Aorta (tissue), 5 donors: ENCODE data around the gene DLG4. TPM values are rescaled to one million over a fixed set of nuclear protein-coding genes. Genes with fewer than 3 reads are reported as not detected.

Experiments
- ATAC-seq: fragments of 200-7000 bp; cut with Tn5 transposase; one replicate; pipeline ENCODE4 v1.9.1; 2022; ENCODE audit warnings: moderate library complexity; ENCODE audit not compliant: low FRiP score
- DNase-seq, 2 donors: peaks; one replicate each; pipeline ENCODE4 v3.0.0-alpha.2; 2020
- H3K27ac ChIP-seq, 2 donors: one replicate each; pipeline ENCODE4 v1.5.1; 2013; ENCODE audit warnings: low read length in 2 of 2, mild to moderate bottlenecking in 2 of 2, moderate library complexity in 2 of 2, control low read depth in 1 of 2, inconsistent platforms in 1 of 2, low read depth in 1 of 2
- H3K27me3 ChIP-seq, 2 donors: one replicate each; pipeline ENCODE4 v1.6.1; 2013; ENCODE audit warnings: control low read depth in 1 of 2, low read length in 1 of 2, mild to moderate bottlenecking in 1 of 2, moderate library complexity in 1 of 2; ENCODE audit not compliant: insufficient read depth in 2 of 2, control insufficient read depth in 1 of 2
- H3K36me3 ChIP-seq, 2 donors: one replicate each; pipeline ENCODE4 v1.6.1; 2013; ENCODE audit warnings: control low read depth in 1 of 2, low read length in 1 of 2, mild to moderate bottlenecking in 1 of 2; ENCODE audit not compliant: insufficient read depth in 2 of 2, control insufficient read depth in 1 of 2
- H3K4me1 ChIP-seq, 2 donors: one replicate each; pipeline ENCODE4 v1.6.1; 2013; ENCODE audit warnings: low read length in 2 of 2, control low read depth in 1 of 2, mild to moderate bottlenecking in 1 of 2, moderate library complexity in 1 of 2; ENCODE audit not compliant: insufficient read depth in 2 of 2, control insufficient read depth in 1 of 2
- H3K4me3 ChIP-seq, 2 donors: one replicate each; pipeline ENCODE4 v1.5.1; 2013; ENCODE audit warnings: low read length in 2 of 2, control low read depth in 1 of 2, mild to moderate bottlenecking in 1 of 2
- H3K9me3 ChIP-seq: one replicate; pipeline ENCODE4 v1.6.1; 2013; ENCODE audit warnings: mild to moderate bottlenecking, low read length; ENCODE audit not compliant: control insufficient read depth
- WGBS, 2 donors: extraction: QIAGEN DNeasy Blood & Tissue Kit; methylation state at CpG; one replicate each; pipeline ENCODE4 v1.1.7; 2013; 5-methylcytosine and 5-hydroxymethylcytosine counted together
- intact Hi-C, 2 donors: fragments of 100-400 bp; cut with DNase I; formaldehyde crosslinking; loops; one replicate each; pipeline versions ENCODE4 v1.14.2 to v1.15.0; 2022
- polyA plus RNA-seq, 2 donors: library from polyadenylated mRNA; stranded (reverse); fragments of 200-250 nt; gene quantifications; one replicate each; pipeline ENCODE4 v1.2.3, GENCODE V29; 2013
- total RNA-seq, 2 donors: library from RNA; stranded (reverse); fragmentation: NEBNext Ultra II Directional; extraction: Animal tissue kit (Norgen Biotek cat#: 25700); gene quantifications; one replicate each; pipeline ENCODE4 v1.2.1, GENCODE V29; 2021
- donor health status: healthy with polysubstance abuse.
- donor health status: Bipolar disorder and iron deficiency.
- donor health status: DM: no; HTN: no; CAD: no.
- donor health status: DM: no; HTN: no; CAD: no.
- donor health status: DM: yes; HTN: yes; CAD: no.

Gene DLG4
- total and polyA plus RNA-seq, 4 donors, result 6.6 to 54.7 (median 19.4) TPM

GRCh38 chr17:7204828-7205461 is 14.7 kb downstream of the DLG4 start:
- no peaks in the 10 kb centered on the region for H3K4me1 ChIP-seq
- WGBS, 2 donors, result 1% methylated on average over 32 to 34 of the region's 34 CpGs
- intact Hi-C loops, result no loop called here
- peak; percentile 88 for ATAC-seq
- peaks cover 0 to 2% of the 10 kb centered on the region in 2 donors for H3K36me3 ChIP-seq
- no peaks in the 10 kb centered on the region for H3K9me3 ChIP-seq
- peak overlapping the region in 1 of 2 donors; percentile 2 for H3K4me3 ChIP-seq
- H3K27me3 ChIP-seq, result no peaks in the 10 kb centered on the region
- DNase-seq, result peak; percentile 93 to 95
- no peak overlapping the region for H3K27ac ChIP-seq

GRCh38 chr17:7204336-7204735 is 15.3 kb downstream of the DLG4 start:
- Histone ChIP-seq H3K9me3 (no peaks in the 10 kb centered on the region), H3K27ac (no peak overlapping the region), H3K4me1 (no peaks in the 10 kb centered on the region), H3K36me3 (peaks cover 0 to 2% of the 10 kb centered on the region in 2 donors), H3K27me3 (no peaks in the 10 kb centered on the region), H3K4me3 (peak overlapping the region in 1 of 2 donors; percentile 2)
- DNase-seq (no peak), ATAC-seq (peak; percentile 6)
- 75 to 76% methylated on average over 14 to 15 of the region's 15 CpGs for WGBS, 2 donors
- intact Hi-C loops, result no loop called here

GRCh38 chr17:7203391-7203790 is 16.2 kb downstream of the DLG4 start:
- WGBS, 2 donors, result 93 to 95% methylated on average over 16 of the region's 16 CpGs
- intact Hi-C loops, result no loop called here
- H3K4me3 ChIP-seq, result no peak overlapping the region
- H3K27ac ChIP-seq, result no peak overlapping the region
- DNase-seq (no peak), ATAC-seq (no peak)
- H3K36me3 ChIP-seq, result peaks cover 0 to 2% of the 10 kb centered on the region in 2 donors
- H3K27me3 ChIP-seq, result no peaks in the 10 kb centered on the region
- H3K4me1 ChIP-seq, result no peaks in the 10 kb centered on the region
- H3K9me3 ChIP-seq, result no peaks in the 10 kb centered on the region

GRCh38 chr17:7196651-7197401 is 22.8 kb downstream of the DLG4 start:
- Histone ChIP-seq H3K4me1 (no peaks in the 10 kb centered on the region), H3K36me3 (no peaks in the 10 kb centered on the region), H3K9me3 (no peaks in the 10 kb centered on the region), H3K27me3 (no peaks in the 10 kb centered on the region), H3K27ac (no peak overlapping the region), H3K4me3 (no peak overlapping the region)
- 90 to 91% methylated on average over 22 of the region's 22 CpGs for WGBS, 2 donors
- DNase-seq (no peak), ATAC-seq (no peak)
- intact Hi-C loops, result no loop called here

GRCh38 chr17:7195971-7196370 is 23.7 kb downstream of the DLG4 start:
- intact Hi-C loops, result no loop called here
- 93 to 96% methylated on average over 12 of the region's 12 CpGs for WGBS, 2 donors
- no peak for ATAC-seq

GRCh38 chr17:7192271-7192937 is 27.2 kb downstream of the DLG4 start:
- intact Hi-C loops, result no loop called here
- no peaks in the 10 kb centered on the region for H3K27me3 ChIP-seq
- ATAC-seq (no peak), DNase-seq (peak in 1 of 2 donors; percentile 43)
- no peaks in the 10 kb centered on the region for H3K36me3 ChIP-seq
- WGBS, 2 donors, result 78 to 80% methylated on average over 12 of the region's 12 CpGs
- no peaks in the 10 kb centered on the region for H3K4me1 ChIP-seq
- H3K4me3 ChIP-seq, result no peak overlapping the region
- H3K27ac ChIP-seq, result no peak overlapping the region
- H3K9me3 ChIP-seq, result no peaks in the 10 kb centered on the region

More at GRCh38 chr17:7195971-7196370, 23.7 kb downstream of the DLG4 start:
- Histone ChIP-seq H3K27ac (no peak overlapping the region), H3K4me1 (no peaks in the 10 kb centered on the region), H3K4me3 (no peak overlapping the region), H3K9me3 (no peaks in the 10 kb centered on the region), H3K27me3 (no peaks in the 10 kb centered on the region), H3K36me3 (no peaks in the 10 kb centered on the region)
- no peak for DNase-seq

- no peaks in the 10 kb centered on the region for H3K4me1 ChIP-seq
- intact Hi-C loops, result no loop called here
- no peak overlapping the region for H3K27ac ChIP-seq
- WGBS, 2 donors, result 74 to 75% methylated on average over 26 of the region's 26 CpGs
- DNase-seq (peak; percentile 58 to 76), ATAC-seq (peak; percentile 50)
- H3K9me3 ChIP-seq, result no peaks in the 10 kb centered on the region
- H3K27me3 ChIP-seq, result no peaks in the 10 kb centered on the region
- no peak overlapping the region for H3K4me3 ChIP-seq
- H3K36me3 ChIP-seq, result no peaks in the 10 kb centered on the region
Measured at GRCh38 chr17:7191571-7192270, 27.9 kb downstream of the DLG4 start.

- peak in 1 of 2 donors; percentile 38 for DNase-seq
- H3K27me3 ChIP-seq, result no peaks in the 10 kb centered on the region
- H3K4me1 ChIP-seq, result no peaks in the 10 kb centered on the region
- no peak overlapping the region for H3K27ac ChIP-seq
- H3K36me3 ChIP-seq, result no peaks in the 10 kb centered on the region
- no peak overlapping the region for H3K4me3 ChIP-seq
- no peaks in the 10 kb centered on the region for H3K9me3 ChIP-seq
- ATAC-seq, result no peak
- intact Hi-C loops, result no loop called here
- WGBS, 2 donors, result 93 to 96% methylated on average over 11 to 12 of the region's 12 CpGs
Measured at GRCh38 chr17:7191069-7191468, 28.6 kb downstream of the DLG4 start.
